ENCODE data around the gene ROBO2. TPM values are rescaled to one million over a fixed set of nuclear protein-coding genes. Genes with fewer than 3 reads are reported as not detected.

The ROBO2 gene
- total and polyA plus RNA-seq, 2 donors from 2014 or later: 1.3 to 1.6 TPM

DNA sequence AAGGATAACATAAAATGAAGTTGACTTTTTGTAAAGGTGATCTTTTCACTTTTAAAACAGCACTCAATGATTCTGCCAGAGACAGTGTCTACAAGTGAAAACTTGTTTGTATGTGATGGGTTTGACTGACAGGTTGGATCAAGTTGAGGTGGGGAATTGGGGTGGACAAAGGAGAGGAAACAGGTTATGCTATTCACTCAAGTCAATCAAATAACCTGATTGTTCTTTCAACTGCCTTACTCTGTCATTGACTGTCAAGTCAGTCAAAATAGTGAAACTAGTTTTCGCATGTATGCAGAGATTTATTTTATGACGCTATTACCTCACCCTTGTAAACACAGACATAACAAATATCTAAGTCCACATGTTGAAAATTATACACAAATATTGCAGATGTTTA is 187.7 kb downstream of the ROBO2 start:
- Histone ChIP-seq H3K4me3 (ENCODE audit: low read length in 3 of 3) (no peak overlapping the region), H3K27ac (ENCODE audit: low read depth in 2 of 2, low read length in 2 of 2) (no peak overlapping the region), H3K9ac (ENCODE audit: low read length in 3 of 3) (no peak overlapping the region), H3K9me3 (ENCODE audit: control insufficient read depth in 2 of 3, insufficient read depth in 1 of 3, low read length in 3 of 3) (no peaks in the 10 kb centered on the region), H3K36me3 (ENCODE audit: control insufficient read depth in 2 of 3, insufficient read depth in 3 of 3, low read length in 3 of 3) (no peaks in the 10 kb centered on the region), H3K27me3 (ENCODE audit: control insufficient read depth, insufficient read depth, low read length) (no peaks in the 10 kb centered on the region), H3K4me1 (ENCODE audit: control insufficient read depth in 2 of 3, insufficient read depth in 2 of 3, low read depth in 1 of 3, low read length in 3 of 3) (no peaks in the 10 kb centered on the region)
- intact Hi-C loops (cut with DNase I): no loop called here
- no peak for DNase-seq
- TF ChIP-seq, protein P1, sequence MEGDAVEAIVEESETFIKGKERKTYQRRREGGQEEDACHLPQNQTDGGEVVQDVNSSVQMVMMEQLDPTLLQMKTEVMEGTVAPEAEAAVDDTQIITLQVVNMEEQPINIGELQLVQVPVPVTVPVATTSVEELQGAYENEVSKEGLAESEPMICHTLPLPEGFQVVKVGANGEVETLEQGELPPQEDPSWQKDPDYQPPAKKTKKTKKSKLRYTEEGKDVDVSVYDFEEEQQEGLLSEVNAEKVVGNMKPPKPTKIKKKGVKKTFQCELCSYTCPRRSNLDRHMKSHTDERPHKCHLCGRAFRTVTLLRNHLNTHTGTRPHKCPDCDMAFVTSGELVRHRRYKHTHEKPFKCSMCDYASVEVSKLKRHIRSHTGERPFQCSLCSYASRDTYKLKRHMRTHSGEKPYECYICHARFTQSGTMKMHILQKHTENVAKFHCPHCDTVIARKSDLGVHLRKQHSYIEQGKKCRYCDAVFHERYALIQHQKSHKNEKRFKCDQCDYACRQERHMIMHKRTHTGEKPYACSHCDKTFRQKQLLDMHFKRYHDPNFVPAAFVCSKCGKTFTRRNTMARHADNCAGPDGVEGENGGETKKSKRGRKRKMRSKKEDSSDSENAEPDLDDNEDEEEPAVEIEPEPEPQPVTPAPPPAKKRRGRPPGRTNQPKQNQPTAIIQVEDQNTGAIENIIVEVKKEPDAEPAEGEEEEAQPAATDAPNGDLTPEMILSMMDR (IDR thresholded peaks at IDR 0.05; ENCODE audit: borderline replicate concordance, extremely low read depth, insufficient read depth): no peak
- no peak for FAIRE-seq

DNA sequence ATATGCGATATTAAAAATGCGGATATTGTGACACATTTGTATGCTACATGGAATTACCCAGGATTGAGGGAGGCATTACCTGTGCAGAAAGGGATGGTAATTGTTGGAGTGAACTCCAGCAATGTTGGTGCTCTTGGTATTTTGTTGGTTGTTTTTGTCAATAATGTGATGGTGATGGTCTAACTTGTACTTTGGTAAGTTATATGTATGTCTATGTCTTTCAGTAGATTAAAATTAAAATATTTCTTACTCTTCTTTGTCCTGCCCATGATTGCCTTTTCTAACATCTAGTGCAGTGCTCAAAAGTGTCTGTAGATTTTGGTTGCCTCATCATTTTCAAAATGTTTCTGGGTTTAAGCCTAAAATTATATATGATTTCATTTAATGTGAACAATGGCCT is 192.7 kb downstream of the ROBO2 start:
- Histone ChIP-seq H3K9ac (ENCODE audit: low read length in 3 of 3) (no peak overlapping the region), H3K9me3 (ENCODE audit: control insufficient read depth in 2 of 3, insufficient read depth in 1 of 3, low read length in 3 of 3) (no peaks in the 10 kb centered on the region), H3K27ac (ENCODE audit: low read depth in 2 of 2, low read length in 2 of 2) (no peak overlapping the region), H3K4me1 (ENCODE audit: control insufficient read depth in 2 of 3, insufficient read depth in 2 of 3, low read depth in 1 of 3, low read length in 3 of 3) (no peaks in the 10 kb centered on the region), H3K4me3 (ENCODE audit: low read length in 3 of 3) (no peak overlapping the region), H3K27me3 (ENCODE audit: control insufficient read depth, insufficient read depth, low read length) (no peaks in the 10 kb centered on the region), H3K36me3 (ENCODE audit: control insufficient read depth in 2 of 3, insufficient read depth in 3 of 3, low read length in 3 of 3) (no peaks in the 10 kb centered on the region)
- intact Hi-C loops (cut with DNase I): no loop called here
- no peak for DNase-seq
- TF ChIP-seq, protein P1 (IDR thresholded peaks at IDR 0.05; ENCODE audit: borderline replicate concordance, extremely low read depth, insufficient read depth): no peak
- FAIRE-seq: no peak

DNA sequence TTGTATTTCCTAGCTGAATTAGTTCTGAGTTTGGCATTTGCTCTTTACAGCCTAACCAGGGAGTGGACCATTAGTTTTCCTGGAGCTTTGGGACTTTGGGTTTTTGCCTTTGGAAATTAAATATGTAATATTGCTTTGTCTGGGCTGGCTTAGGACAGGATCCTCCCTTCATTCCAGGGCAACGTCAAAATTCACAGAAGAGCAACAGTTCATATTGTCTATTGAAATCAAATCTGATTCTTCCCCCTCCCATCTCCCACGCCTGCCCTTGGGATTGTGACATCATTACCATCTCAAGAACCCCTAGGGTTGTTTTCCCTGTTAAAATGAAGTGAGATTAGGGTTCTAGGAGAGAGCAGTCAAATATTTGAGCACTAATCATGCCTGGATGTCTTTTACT is 194.1 kb downstream of the ROBO2 start:
- no peak for DNase-seq
- TF ChIP-seq, protein P1 (IDR thresholded peaks at IDR 0.05; ENCODE audit: borderline replicate concordance, extremely low read depth, insufficient read depth): no peak
- H3K27me3 ChIP-seq (ENCODE audit: control insufficient read depth, insufficient read depth, low read length): no peaks in the 10 kb centered on the region
- H3K4me3 ChIP-seq (ENCODE audit: low read length in 3 of 3): no peak overlapping the region
- intact Hi-C loops (cut with DNase I): no loop called here
- no peak for FAIRE-seq
- H3K9me3 ChIP-seq (ENCODE audit: control insufficient read depth in 2 of 3, insufficient read depth in 1 of 3, low read length in 3 of 3): no peaks in the 10 kb centered on the region
- no peaks in the 10 kb centered on the region for H3K36me3 ChIP-seq (ENCODE audit: control insufficient read depth in 2 of 3, insufficient read depth in 3 of 3, low read length in 3 of 3)
- H3K27ac ChIP-seq (ENCODE audit: low read depth in 2 of 2, low read length in 2 of 2): no peak overlapping the region
- no peaks in the 10 kb centered on the region for H3K4me1 ChIP-seq (ENCODE audit: control insufficient read depth in 2 of 3, insufficient read depth in 2 of 3, low read depth in 1 of 3, low read length in 3 of 3)
- H3K9ac ChIP-seq (ENCODE audit: low read length in 3 of 3): no peak overlapping the region

DNA sequence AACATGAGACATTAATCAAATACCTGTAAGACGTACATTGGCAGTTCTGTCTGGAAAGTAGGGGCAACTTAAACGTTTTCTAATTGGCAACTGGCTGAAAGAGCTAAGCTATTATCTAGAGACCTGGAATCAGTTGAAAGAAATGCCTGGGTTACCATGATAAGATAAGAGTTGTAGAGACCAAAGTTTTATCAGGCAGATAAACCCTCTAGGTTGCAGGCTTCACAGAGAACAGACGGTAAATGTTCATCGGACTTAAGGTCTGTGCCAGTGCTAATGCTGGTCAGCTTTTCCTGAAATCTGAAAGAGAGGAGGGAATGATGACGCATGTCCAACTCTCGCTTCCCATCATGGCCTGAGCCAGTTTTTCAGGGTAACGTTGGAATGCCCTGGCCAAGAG is 196.2 kb downstream of the ROBO2 start:
- Histone ChIP-seq H3K27me3 (ENCODE audit: control insufficient read depth, insufficient read depth, low read length) (no peaks in the 10 kb centered on the region), H3K9me3 (ENCODE audit: control insufficient read depth in 2 of 3, insufficient read depth in 1 of 3, low read length in 3 of 3) (no peaks in the 10 kb centered on the region), H3K9ac (ENCODE audit: low read length in 3 of 3) (no peak overlapping the region), H3K36me3 (ENCODE audit: control insufficient read depth in 2 of 3, insufficient read depth in 3 of 3, low read length in 3 of 3) (no peaks in the 10 kb centered on the region), H3K27ac (ENCODE audit: low read depth in 2 of 2, low read length in 2 of 2) (no peak overlapping the region), H3K4me1 (ENCODE audit: control insufficient read depth in 2 of 3, insufficient read depth in 2 of 3, low read depth in 1 of 3, low read length in 3 of 3) (no peaks in the 10 kb centered on the region), H3K4me3 (ENCODE audit: low read length in 3 of 3) (no peak overlapping the region)
- intact Hi-C loops (cut with DNase I): no loop called here
- DNase-seq (no peak), FAIRE-seq (no peak)
- TF ChIP-seq, protein P1 (IDR thresholded peaks at IDR 0.05; ENCODE audit: borderline replicate concordance, extremely low read depth, insufficient read depth): no peak
